ENCODE results near the gene IL25.
"Not testable (repeated sequence)": the region's sequence is repeated elsewhere in the genome, so short reads cannot be mapped to it uniquely, and the experiment has no call there.

IL25 gene

GRCh38 chr14:23418021-23418420 lies 45.4 kb downstream of the IL25 start:
- H3K4me3 ChIP-seq (ENCODE audit: low read depth, low read length) = no peak overlapping the region
- TF ChIP-seq CTCF (IDR thresholded peaks at IDR 0.05; ENCODE audit: borderline replicate concordance, insufficient read depth, low read depth, low read length) = no peak

- not testable (repeated sequence) for H3K4me3 ChIP-seq (ENCODE audit: low read depth, low read length)
These were observed 47.0 kb downstream of the IL25 start for GRCh38 chr14:23419646-23420045.

- H3K4me3 ChIP-seq (ENCODE audit: low read depth, low read length) = no peak overlapping the region
- no peak for TF ChIP-seq CTCF (IDR thresholded peaks at IDR 0.05; ENCODE audit: borderline replicate concordance, insufficient read depth, low read depth, low read length)
These were observed 49.0 kb downstream of the IL25 start for GRCh38 chr14:23421594-23421993.

GRCh38 chr14:23423657-23424056 lies 51.0 kb downstream of the IL25 start:
- no peak overlapping the region for H3K4me3 ChIP-seq (ENCODE audit: low read depth, low read length)
- TF ChIP-seq CTCF (IDR thresholded peaks at IDR 0.05; ENCODE audit: borderline replicate concordance, insufficient read depth, low read depth, low read length) = no peak

GRCh38 chr14:23425169-23425568 lies 52.6 kb downstream of the IL25 start:
- no peak for TF ChIP-seq CTCF (IDR thresholded peaks at IDR 0.05; ENCODE audit: borderline replicate concordance, insufficient read depth, low read depth, low read length)
- H3K4me3 ChIP-seq (ENCODE audit: low read depth, low read length) = no peak overlapping the region

GRCh38 chr14:23425798-23426197 lies 53.2 kb downstream of the IL25 start:
- not testable (repeated sequence) for H3K4me3 ChIP-seq (ENCODE audit: low read depth, low read length)

All from GM12875 (cell line).